Measurements from ENCODE around the gene KMT5C. TPM values are rescaled to one million over a fixed set of nuclear protein-coding genes. Genes with fewer than 3 reads are reported as not detected.
A peak's percentile ranks its signal among the peaks of the same experiment; 100 is the strongest.

KMT5C gene
- total and polyA plus RNA-seq, 7 experiments from 2014 or later, result 0.84 to 63.3 (median 23.4) TPM

DNA sequence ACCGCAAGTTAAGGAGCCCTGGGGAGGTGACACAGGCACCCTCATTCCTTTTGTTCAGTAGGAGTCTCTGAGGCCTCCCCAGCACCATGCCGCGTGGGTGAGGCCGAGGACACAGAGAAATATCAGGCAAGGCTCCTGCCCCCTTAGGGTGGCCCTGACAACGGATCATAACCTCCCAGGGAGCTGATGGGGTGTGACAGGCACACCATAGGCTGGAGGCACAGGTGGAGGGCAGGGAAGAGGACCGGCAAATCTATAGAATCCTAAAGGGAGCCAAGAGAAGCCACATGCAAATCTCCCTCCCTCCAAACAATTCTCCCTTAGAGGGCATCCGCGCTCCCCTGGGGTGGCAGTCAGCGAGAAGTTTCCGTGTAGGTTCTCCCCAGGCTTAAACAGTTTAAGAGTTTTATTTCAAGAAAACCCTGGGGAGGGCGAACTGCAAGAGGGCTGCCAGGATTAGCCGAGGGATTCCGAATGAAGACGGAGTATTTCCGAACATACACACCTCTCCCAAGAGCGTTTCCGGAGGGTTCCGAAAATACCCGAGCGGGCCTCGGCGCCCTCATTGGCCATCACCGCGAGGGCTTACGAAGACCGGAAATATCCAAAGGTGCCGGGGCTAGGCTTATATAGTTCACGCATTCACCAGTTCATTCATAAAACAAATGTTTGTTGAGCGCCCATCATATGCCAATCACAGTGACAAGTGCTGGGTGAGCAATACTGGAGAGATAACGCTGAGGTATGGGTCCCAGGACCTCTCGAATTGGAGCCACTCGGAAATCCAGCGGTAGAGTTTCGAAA, 45.4 kb downstream of the KMT5C start:
- ChIA-PET CTCF (interaction anchor here (0.8 to 2.4 kb wide), 5 partner anchors 16 to 125 kb away, joined by 3 to 16 read pairs (median 4); partner anchors contain the start of gene KMT5C), POLR2A (interaction anchor here (0.7 to 7.3 kb wide), 23 partner anchors 14 to 269 kb away, joined by 3 to 82 read pairs (median 5); partner anchors contain the start of genes HSPBP1, ISOC2, KMT5C and PPP1R12C)
- Mint-ChIP-seq H3K9me3 (peaks cover 0 to 8% (median 0%) of the 10 kb centered on the region in 11 donors), H3K27ac (peak overlapping the region; percentile 91 to 100 (median 99)), H3K36me3 (peaks cover 7 to 47% (median 19%) of the 10 kb centered on the region in 5 donors), H3K27me3 (peaks cover 0 to 3% (median 0%) of the 10 kb centered on the region in 5 donors), H3K4me3 (peak overlapping the region; percentile 94 to 100 (median 100)), H3K4me1 (peaks cover 35 to 72% (median 64%) of the 10 kb centered on the region in 7 donors)
- peak overlapping the region; percentile 92 for H3K4me3 ChIP-seq (ENCODE audit: low read length)
- ATAC-seq, result peak; percentile 85
- DNase-seq, result peak; percentile 88 to 98 (median 97)
- no peaks in the 10 kb centered on the region for H3K9me3 ChIP-seq (ENCODE audit: control insufficient read depth in 2 of 3, low read length in 3 of 3)
- H3K27me3 ChIP-seq (ENCODE audit: control insufficient read depth in 2 of 2, insufficient read depth in 2 of 2, low read length in 2 of 2), result no peaks in the 10 kb centered on the region
- H3K36me3 ChIP-seq (ENCODE audit: control insufficient read depth in 2 of 3, insufficient read depth in 3 of 3, low read length in 3 of 3), result peaks cover 0 to 42% (median 11%) of the 10 kb centered on the region in 3 experiments
- intact Hi-C loops (cut with micrococcal nuclease), result loop anchor here (1.0 to 10.0 kb wide), 20 partner anchors 23 to 1518 kb away; partner anchors contain the start of genes HSPBP1 (in 2 of the 2), KMT5C (in 2 of the 2), PPP1R12C (in 2 of the 2) and PPP6R1 (in 2 of the 2)
- H3K27ac ChIP-seq (ENCODE audit: low read depth, low read length), result peak overlapping the region; percentile 91
- peaks cover 45 to 50% of the 10 kb centered on the region in 2 donors for H3K4me1 ChIP-seq (ENCODE audit: control insufficient read depth in 2 of 2, insufficient read depth in 2 of 2, low read length in 2 of 2)

DNA sequence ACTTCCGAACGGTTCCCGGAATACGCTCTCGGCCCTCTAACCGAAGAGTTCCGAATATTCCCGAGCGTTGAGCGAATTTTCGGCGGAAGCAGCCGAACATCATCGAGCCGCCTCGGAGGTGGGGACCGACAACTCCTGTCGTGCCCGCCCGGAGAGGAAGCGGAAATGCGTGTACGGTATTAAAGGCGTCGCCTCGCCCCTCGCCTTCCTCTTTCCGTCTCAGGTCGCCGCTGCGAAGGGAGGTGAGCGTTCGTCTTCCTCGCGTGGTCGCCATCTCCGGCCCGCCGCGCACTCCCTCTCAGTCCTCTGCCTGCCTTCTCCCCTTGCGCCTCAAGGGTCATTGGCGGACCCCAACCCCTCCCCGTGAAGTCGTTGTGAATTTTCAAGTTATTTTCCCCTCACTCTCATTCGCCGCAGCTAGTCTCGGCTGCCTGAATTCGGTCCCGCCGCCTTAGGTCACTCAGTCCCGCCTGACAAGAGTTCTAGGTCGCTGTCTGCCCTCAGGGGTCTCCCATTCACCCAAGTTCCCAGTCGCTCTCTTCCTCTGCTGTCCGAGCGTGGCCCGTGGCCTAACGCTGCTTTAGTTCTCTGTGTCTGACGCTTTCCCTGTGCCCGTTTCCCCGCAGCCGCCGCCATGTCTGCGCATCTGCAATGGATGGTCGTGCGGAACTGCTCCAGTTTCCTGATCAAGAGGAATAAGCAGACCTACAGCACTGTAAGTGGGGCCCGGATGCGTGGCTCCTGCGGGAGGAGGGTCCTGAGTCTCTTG, 46.2 kb downstream of the KMT5C start, which contains the start of gene RPL28:
Gene RPL28, plus strand, starts transcription at position 209 of the 769 bp plus-strand sequence. Its CDS starts 426 bp downstream, at position 635.
- DNase-seq (peak; percentile 92 to 99 (median 99)), ATAC-seq (peak; percentile 89)
- H3K4me1 Mint-ChIP-seq, result peaks cover 41 to 79% (median 70%) of the 10 kb centered on the region in 7 donors
- peak within 1 kb of the TSS; percentile 94 to 100 (median 100) for H3K4me3 Mint-ChIP-seq
- intact Hi-C loops (cut with micrococcal nuclease), result loop anchor here (1.0 to 10.0 kb wide), 20 partner anchors 22 to 1519 kb away; partner anchors contain the start of genes HSPBP1 (in 2 of the 2), KMT5C (in 2 of the 2), PPP1R12C (in 2 of the 2) and PPP6R1 (in 2 of the 2)
- ChIA-PET POLR2A (interaction anchor here (0.6 to 7.3 kb wide), 9 partner anchors 13 to 1197 kb away, joined by 3 to 82 read pairs (median 6); partner anchors contain the start of genes HSPBP1, MBOAT7, UBE2S and ZNF628), CTCF (no interaction called here)
- peak within 1 kb of the TSS; percentile 91 to 100 (median 99) for H3K27ac Mint-ChIP-seq
- peak within 1 kb of the TSS; percentile 91 for H3K27ac ChIP-seq (ENCODE audit: low read depth, low read length)
- peaks cover 45 to 53% of the 10 kb centered on the region in 2 donors for H3K4me1 ChIP-seq (ENCODE audit: control insufficient read depth in 2 of 2, insufficient read depth in 2 of 2, low read length in 2 of 2)
- H3K27me3 Mint-ChIP-seq, result peaks cover 0 to 3% (median 0%) of the 10 kb centered on the region in 5 donors
- H3K9me3 Mint-ChIP-seq, result peaks cover 0 to 8% (median 0%) of the 10 kb centered on the region in 11 donors
- no peaks in the 10 kb centered on the region for H3K27me3 ChIP-seq (ENCODE audit: control insufficient read depth in 2 of 2, insufficient read depth in 2 of 2, low read length in 2 of 2)
- no peaks in the 10 kb centered on the region for H3K9me3 ChIP-seq (ENCODE audit: control insufficient read depth in 2 of 3, low read length in 3 of 3)
- H3K36me3 Mint-ChIP-seq, result peaks cover 7 to 51% (median 19%) of the 10 kb centered on the region in 5 donors
- peak within 1 kb of the TSS; percentile 92 for H3K4me3 ChIP-seq (ENCODE audit: low read length)
- H3K36me3 ChIP-seq (ENCODE audit: control insufficient read depth in 2 of 3, insufficient read depth in 3 of 3, low read length in 3 of 3), result peaks cover 0 to 49% (median 11%) of the 10 kb centered on the region in 3 experiments

DNA sequence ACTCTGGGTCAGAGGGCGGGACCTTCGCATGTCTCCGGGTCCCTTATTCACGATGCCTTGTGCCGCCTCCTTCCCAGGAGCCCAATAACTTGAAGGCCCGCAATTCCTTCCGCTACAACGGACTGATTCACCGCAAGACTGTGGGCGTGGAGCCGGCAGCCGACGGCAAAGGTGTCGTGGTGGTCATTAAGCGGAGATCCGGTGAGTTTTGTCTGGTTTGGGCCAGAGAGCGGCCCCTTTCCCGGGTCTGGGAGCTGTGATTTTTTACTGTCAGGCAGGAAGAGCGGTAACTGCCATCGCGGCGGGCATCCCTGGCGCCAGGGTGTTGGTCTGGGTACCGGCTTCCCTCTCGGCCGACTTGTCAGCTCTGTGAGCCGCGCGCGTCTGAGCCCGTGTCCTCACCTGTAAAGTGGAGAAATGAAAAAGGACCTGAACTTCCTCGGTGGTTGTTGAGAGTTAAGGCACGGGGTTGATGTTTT, 46.9 kb downstream of the KMT5C start:
- H3K36me3 Mint-ChIP-seq, result peaks cover 5 to 49% (median 19%) of the 10 kb centered on the region in 5 donors

DNA sequence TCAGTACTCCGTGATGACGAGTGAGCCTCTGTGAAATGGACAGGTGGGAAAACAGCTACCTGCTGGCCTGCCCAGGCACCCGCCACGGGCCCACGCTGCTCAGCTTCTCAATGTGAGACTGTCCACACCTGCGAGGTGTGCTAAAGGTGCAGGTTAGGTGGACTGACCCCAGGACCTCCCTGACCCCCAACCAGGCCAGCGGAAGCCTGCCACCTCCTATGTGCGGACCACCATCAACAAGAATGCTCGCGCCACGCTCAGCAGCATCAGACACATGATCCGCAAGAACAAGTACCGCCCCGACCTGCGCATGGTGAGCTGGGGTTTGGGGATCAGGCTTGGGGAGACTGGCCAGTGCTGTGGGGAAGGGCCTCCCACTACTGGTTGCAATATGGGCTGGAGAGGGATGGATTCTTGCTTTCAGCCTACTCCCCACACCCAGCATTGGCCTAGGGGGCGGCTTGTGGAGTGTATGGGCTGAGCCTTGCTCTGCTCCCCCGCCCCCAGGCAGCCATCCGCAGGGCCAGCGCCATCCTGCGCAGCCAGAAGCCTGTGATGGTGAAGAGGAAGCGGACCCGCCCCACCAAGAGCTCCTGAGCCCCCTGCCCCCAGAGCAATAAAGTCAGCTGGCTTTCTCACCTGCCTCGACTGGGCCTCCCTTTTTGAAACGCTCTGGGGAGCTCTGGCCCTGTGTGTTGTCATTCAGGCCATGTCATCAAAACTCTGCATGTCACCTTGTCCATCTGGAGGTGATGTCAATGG, 48.2 kb downstream of the KMT5C start:
- CTCF ChIA-PET, result interaction anchor here (1.1 kb wide), 1 partner anchor 80 kb away, joined by 3 read pairs; no protein-coding TSS in a partner anchor
- Histone ChIP-seq H3K4me1 (ENCODE audit: control insufficient read depth in 2 of 2, insufficient read depth in 2 of 2, low read length in 2 of 2) (peaks cover 39 to 44% of the 10 kb centered on the region in 2 donors), H3K27ac (ENCODE audit: low read depth, low read length) (peak overlapping the region; percentile 91), H3K9me3 (ENCODE audit: control insufficient read depth in 2 of 3, low read length in 3 of 3) (no peaks in the 10 kb centered on the region), H3K36me3 (ENCODE audit: control insufficient read depth in 2 of 3, insufficient read depth in 3 of 3, low read length in 3 of 3) (peaks cover 0 to 61% (median 11%) of the 10 kb centered on the region in 3 experiments), H3K4me3 (ENCODE audit: low read length) (peak overlapping the region; percentile 92), H3K27me3 (ENCODE audit: control insufficient read depth in 2 of 2, insufficient read depth in 2 of 2, low read length in 2 of 2) (no peaks in the 10 kb centered on the region)
- DNase-seq (no peak), ATAC-seq (no peak)
- POLR2A ChIA-PET, result interaction anchor here (0.6 to 7.3 kb wide), 15 partner anchors 11 to 237 kb away, joined by 3 to 82 read pairs (median 4); partner anchors contain the start of genes KMT5C, UBE2S, ZNF524 and ZNF628
- peaks cover 36 to 78% (median 60%) of the 10 kb centered on the region in 7 donors for H3K4me1 Mint-ChIP-seq
- intact Hi-C loops (cut with micrococcal nuclease), result loop anchor here (5.0 to 10.0 kb wide), 5 partner anchors 36 to 1521 kb away; partner anchors contain the start of genes COX6B2 (in 1 of the 2), MYADM (in 1 of the 2), TSEN34 (in 1 of the 2) and ZNF579 (in 1 of the 2)
- peaks cover 4 to 39% (median 19%) of the 10 kb centered on the region in 5 donors for H3K36me3 Mint-ChIP-seq
- H3K27me3 Mint-ChIP-seq, result peaks cover 0 to 3% (median 0%) of the 10 kb centered on the region in 5 donors
- peak overlapping the region; percentile 94 to 100 (median 100) for H3K4me3 Mint-ChIP-seq
- H3K9me3 Mint-ChIP-seq, result peaks cover 0 to 8% (median 0%) of the 10 kb centered on the region in 11 donors
- peak overlapping the region in 8 of 9 donors; percentile 89 to 100 (median 98) for H3K27ac Mint-ChIP-seq

More for the DNA sequence above, 46.9 kb downstream of the KMT5C start:
- H3K27me3 ChIP-seq (ENCODE audit: control insufficient read depth in 2 of 2, insufficient read depth in 2 of 2, low read length in 2 of 2), result no peaks in the 10 kb centered on the region
- ChIA-PET CTCF (interaction anchor here (0.6 kb wide), 1 partner anchor 295 kb away, joined by 3 read pairs; no protein-coding TSS in a partner anchor), POLR2A (interaction anchor here (0.6 to 7.3 kb wide), 10 partner anchors 13 to 1197 kb away, joined by 3 to 82 read pairs (median 6); partner anchors contain the start of genes HSPBP1, MBOAT7, UBE2S and ZNF628)
- H3K4me3 ChIP-seq (ENCODE audit: low read length), result peak overlapping the region; percentile 92
- H3K4me1 ChIP-seq (ENCODE audit: control insufficient read depth in 2 of 2, insufficient read depth in 2 of 2, low read length in 2 of 2), result peaks cover 45 to 53% of the 10 kb centered on the region in 2 donors
- no peak for ATAC-seq
- peak in 1 of 9 donors; percentile 21 for DNase-seq
- H3K4me3 Mint-ChIP-seq, result peak overlapping the region; percentile 94 to 100 (median 100)
- no peaks in the 10 kb centered on the region for H3K9me3 ChIP-seq (ENCODE audit: control insufficient read depth in 2 of 3, low read length in 3 of 3)
- intact Hi-C loops (cut with micrococcal nuclease), result loop anchor here (5.0 to 10.0 kb wide), 5 partner anchors 34 to 1519 kb away; partner anchors contain the start of genes COX6B2 (in 1 of the 2), MYADM (in 1 of the 2), TSEN34 (in 1 of the 2) and ZNF579 (in 1 of the 2)
- peaks cover 0 to 8% (median 0%) of the 10 kb centered on the region in 11 donors for H3K9me3 Mint-ChIP-seq
- peak overlapping the region; percentile 91 for H3K27ac ChIP-seq (ENCODE audit: low read depth, low read length)
- H3K36me3 ChIP-seq (ENCODE audit: control insufficient read depth in 2 of 3, insufficient read depth in 3 of 3, low read length in 3 of 3), result peaks cover 0 to 55% (median 11%) of the 10 kb centered on the region in 3 experiments
- H3K27me3 Mint-ChIP-seq, result peaks cover 0 to 3% (median 0%) of the 10 kb centered on the region in 5 donors
- peaks cover 43 to 84% (median 71%) of the 10 kb centered on the region in 7 donors for H3K4me1 Mint-ChIP-seq
- peak overlapping the region; percentile 91 to 100 (median 99) for H3K27ac Mint-ChIP-seq
